WTC11 (cell line): Measurements from ENCODE around the gene TECRL. TPM values are rescaled to one million over a fixed set of nuclear protein-coding genes. Genes with fewer than 3 reads are reported as not detected.

Experiments used
- ATAC-seq: fragments of 200-7000 bp; cut with Tn5 transposase; 2 replicates; pipeline ENCODE4 v1.10.0; 2021; ENCODE audit warnings: mild to moderate bottlenecking, moderate library complexity
- CTCF ChIA-PET: fragments of 300-600 bp; sonication (Branson Sonifier 250); formaldehyde crosslinking; loops from one replicate; lab custom pipeline; 2021; ENCODE audit warnings: antibody characterized with exemption; lab: Charles Lee
- POLR2A ChIA-PET: fragments of 350-600 bp; sonication (Branson Sonifier 250); formaldehyde crosslinking; loops from one replicate; lab custom pipeline; 2021; ENCODE audit warnings: antibody characterized with exemption; lab: Charles Lee
- DNase-seq: peaks from one replicate; pipeline ENCODE4 v3.0.0; 2021; ENCODE audit warnings: low spot score
- H3K27ac Mint-ChIP-seq: 2 replicates; pipeline ENCODE4 v1.8.0; 2021; ENCODE audit warnings: mixed read lengths
- H3K27me3 Mint-ChIP-seq: 2 replicates; pipeline ENCODE4 v1.8.0; 2021; ENCODE audit warnings: low read depth, mild to moderate bottlenecking, moderate library complexity, mixed read lengths
- H3K36me3 Mint-ChIP-seq: 2 replicates; pipeline ENCODE4 v1.8.0; 2021; ENCODE audit warnings: mixed read lengths
- H3K4me1 Mint-ChIP-seq: 2 replicates; pipeline ENCODE4 v1.8.0; 2022; ENCODE audit warnings: mixed read lengths
- H3K4me3 Mint-ChIP-seq: 2 replicates; pipeline ENCODE4 v1.8.0; 2021; ENCODE audit warnings: mild to moderate bottlenecking, moderate library complexity, mixed read lengths
- H3K9me3 Mint-ChIP-seq: 2 replicates; pipeline ENCODE4 v1.8.0; 2021; ENCODE audit warnings: mixed read lengths
- ARID4B ChIP-seq: sonication (generic); formaldehyde crosslinking; IDR thresholded peaks from 2 replicates; pipeline ENCODE4 v1.8.0; 2023; ENCODE audit warnings: missing genetic modification reagents, mild to moderate bottlenecking, borderline replicate concordance
- ATF2 ChIP-seq: sonication (generic); formaldehyde crosslinking; IDR thresholded peaks from 2 replicates; pipeline ENCODE4 v1.8.1; 2022; ENCODE audit warnings: low read depth, missing genetic modification reagents, borderline replicate concordance
- ATF3 ChIP-seq: sonication (generic); formaldehyde crosslinking; conservative IDR thresholded peaks from 2 replicates; pipeline ENCODE4 v1.8.1; 2022; ENCODE audit warnings: mild to moderate bottlenecking, missing genetic modification reagents
- CTCF ChIP-seq: fragments of 200-600 bp; IDR thresholded peaks from 2 replicates; pipeline ENCODE4 v1.8.0; 2022; ENCODE audit warnings: antibody characterized with exemption
- EMX1 ChIP-seq: fragments of 250-450 bp; sonication (Bioruptor Pico); IDR thresholded peaks from 2 replicates; pipeline ENCODE4 v1.8.0; 2021; ENCODE audit warnings: mild to moderate bottlenecking
- ESRRA ChIP-seq: sonication (generic); formaldehyde crosslinking; IDR thresholded peaks from 2 replicates; pipeline ENCODE4 v1.8.1; 2022; ENCODE audit warnings: mild to moderate bottlenecking, missing genetic modification reagents, borderline replicate concordance
- GABPB1 ChIP-seq: sonication (generic); formaldehyde crosslinking; IDR thresholded peaks from 2 replicates; pipeline ENCODE4 v1.8.1; 2023; ENCODE audit warnings: mild to moderate bottlenecking, missing genetic modification reagents
- JUN ChIP-seq: sonication (generic); formaldehyde crosslinking; IDR thresholded peaks from 2 replicates; pipeline ENCODE4 v1.8.0; 2023; ENCODE audit warnings: mild to moderate bottlenecking, missing genetic modification reagents
- KAT7 ChIP-seq: sonication (generic); formaldehyde crosslinking; IDR thresholded peaks from 2 replicates; pipeline ENCODE4 v1.8.1; 2023; ENCODE audit warnings: missing genetic modification reagents, mild to moderate bottlenecking, borderline replicate concordance
- SMAD3 ChIP-seq: sonication (generic); formaldehyde crosslinking; IDR thresholded peaks from 2 replicates; pipeline ENCODE4 v1.8.0; 2022; ENCODE audit warnings: missing genetic modification reagents, mild to moderate bottlenecking, borderline replicate concordance
- TCF7 ChIP-seq: sonication (generic); formaldehyde crosslinking; IDR thresholded peaks from 2 replicates; pipeline ENCODE4 v1.8.0; 2022; ENCODE audit warnings: mild to moderate bottlenecking, low read depth, missing genetic modification reagents, moderate library complexity
- TEAD4 ChIP-seq: sonication (generic); formaldehyde crosslinking; IDR thresholded peaks from 2 replicates; pipeline ENCODE4 v1.8.0; 2022; ENCODE audit warnings: mild to moderate bottlenecking, missing genetic modification reagents
- ZNF219 ChIP-seq: sonication (generic); formaldehyde crosslinking; IDR thresholded peaks from 2 replicates; pipeline ENCODE4 v1.8.0; 2023; ENCODE audit warnings: missing genetic modification reagents, mild to moderate bottlenecking, borderline replicate concordance
- ZNF281 ChIP-seq: sonication (generic); formaldehyde crosslinking; IDR thresholded peaks from 2 replicates; pipeline ENCODE4 v1.8.0; 2023; ENCODE audit warnings: mild to moderate bottlenecking, missing genetic modification reagents
- ZNF396 ChIP-seq: fragments of 250-450 bp; sonication (Bioruptor Pico); IDR thresholded peaks from 2 replicates; pipeline ENCODE4 v1.8.0; 2021; ENCODE audit warnings: mild to moderate bottlenecking, moderate library complexity, borderline replicate concordance
- ZNF423 ChIP-seq: fragments of 250-450 bp; sonication (Bioruptor Pico); IDR thresholded peaks from 2 replicates; pipeline ENCODE4 v2.1.2; 2022; ENCODE audit warnings: mild to moderate bottlenecking, moderate library complexity
- ZNF671 ChIP-seq: fragments of 250-450 bp; sonication (Bioruptor Pico); IDR thresholded peaks from 2 replicates; pipeline ENCODE4 v1.8.0; 2021; ENCODE audit warnings: mild to moderate bottlenecking
- total RNA-seq: library from RNA; stranded (reverse); gene quantifications from 3 replicates; pipeline ENCODE4 v1.2.3, GENCODE V29; 2021
- TF ChIP-seq, protein P1 (sequence below): sonication (generic); formaldehyde crosslinking; IDR thresholded peaks from 2 replicates; pipeline ENCODE4 v1.8.1; 2023; ENCODE audit warnings: mild to moderate bottlenecking, missing genetic modification reagents, moderate library complexity
- TF ChIP-seq, protein P2 (sequence below): fragments of 250-450 bp; sonication (Bioruptor Pico); IDR thresholded peaks from 2 replicates; pipeline ENCODE4 v1.9.0; 2021; ENCODE audit warnings: mild to moderate bottlenecking

Gene TECRL
- total RNA-seq, 1 experiment from 2014 or later, result not detected

- TF ChIP-seq ZNF423 (CRISPR knock-in tag), result no peak
- no peak for TF ChIP-seq TEAD4 (CRISPR knock-in tag)
- TF ChIP-seq ZNF281 (CRISPR knock-in tag), result no peak
- TF ChIP-seq ZNF219 (CRISPR knock-in tag), result no peak
- TF ChIP-seq CTCF, result no peak
- TF ChIP-seq ESRRA (CRISPR knock-in tag), result no peak
Measured at GRCh38 chr4:64266263-64266662, 143.0 kb downstream of the TECRL start (continued).

- DNase-seq (no peak), ATAC-seq (no peak)
- Mint-ChIP-seq H3K27me3 (no peaks in the 10 kb centered on the region; the same call in 1 of the 2 replicates), H3K27ac (no peak overlapping the region), H3K36me3 (peaks cover 10% of the 10 kb centered on the region), H3K4me3 (no peak overlapping the region), H3K4me1 (no peaks in the 10 kb centered on the region), H3K9me3 (peaks cover 24% of the 10 kb centered on the region)
- ChIA-PET POLR2A (no interaction called here), CTCF (no interaction called here)
- TF ChIP-seq EMX1 (CRISPR knock-in tag) (no peak), KAT7 (CRISPR knock-in tag) (no peak), ZNF671 (no peak), ATF3 (CRISPR knock-in tag) (no peak), ZNF281 (CRISPR knock-in tag) (no peak), ATF2 (CRISPR knock-in tag) (no peak), ARID4B (CRISPR knock-in tag) (no peak), JUN (CRISPR knock-in tag) (no peak), SMAD3 (no peak), TCF7 (CRISPR knock-in tag) (no peak), GABPB1 (no peak), ZNF396 (CRISPR knock-in tag) (no peak)
- TF ChIP-seq, protein P1, sequence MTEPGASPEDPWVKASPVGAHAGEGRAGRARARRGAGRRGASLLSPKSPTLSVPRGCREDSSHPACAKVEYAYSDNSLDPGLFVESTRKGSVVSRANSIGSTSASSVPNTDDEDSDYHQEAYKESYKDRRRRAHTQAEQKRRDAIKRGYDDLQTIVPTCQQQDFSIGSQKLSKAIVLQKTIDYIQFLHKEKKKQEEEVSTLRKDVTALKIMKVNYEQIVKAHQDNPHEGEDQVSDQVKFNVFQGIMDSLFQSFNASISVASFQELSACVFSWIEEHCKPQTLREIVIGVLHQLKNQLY (CRISPR knock-in tag), result no peak
- TF ChIP-seq, protein P2, sequence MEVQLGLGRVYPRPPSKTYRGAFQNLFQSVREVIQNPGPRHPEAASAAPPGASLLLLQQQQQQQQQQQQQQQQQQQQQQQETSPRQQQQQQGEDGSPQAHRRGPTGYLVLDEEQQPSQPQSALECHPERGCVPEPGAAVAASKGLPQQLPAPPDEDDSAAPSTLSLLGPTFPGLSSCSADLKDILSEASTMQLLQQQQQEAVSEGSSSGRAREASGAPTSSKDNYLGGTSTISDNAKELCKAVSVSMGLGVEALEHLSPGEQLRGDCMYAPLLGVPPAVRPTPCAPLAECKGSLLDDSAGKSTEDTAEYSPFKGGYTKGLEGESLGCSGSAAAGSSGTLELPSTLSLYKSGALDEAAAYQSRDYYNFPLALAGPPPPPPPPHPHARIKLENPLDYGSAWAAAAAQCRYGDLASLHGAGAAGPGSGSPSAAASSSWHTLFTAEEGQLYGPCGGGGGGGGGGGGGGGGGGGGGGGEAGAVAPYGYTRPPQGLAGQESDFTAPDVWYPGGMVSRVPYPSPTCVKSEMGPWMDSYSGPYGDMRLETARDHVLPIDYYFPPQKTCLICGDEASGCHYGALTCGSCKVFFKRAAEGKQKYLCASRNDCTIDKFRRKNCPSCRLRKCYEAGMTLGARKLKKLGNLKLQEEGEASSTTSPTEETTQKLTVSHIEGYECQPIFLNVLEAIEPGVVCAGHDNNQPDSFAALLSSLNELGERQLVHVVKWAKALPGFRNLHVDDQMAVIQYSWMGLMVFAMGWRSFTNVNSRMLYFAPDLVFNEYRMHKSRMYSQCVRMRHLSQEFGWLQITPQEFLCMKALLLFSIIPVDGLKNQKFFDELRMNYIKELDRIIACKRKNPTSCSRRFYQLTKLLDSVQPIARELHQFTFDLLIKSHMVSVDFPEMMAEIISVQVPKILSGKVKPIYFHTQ (CRISPR knock-in tag), result no peak
Measured at GRCh38 chr4:64251781-64252180, 157.5 kb downstream of the TECRL start.
